ENCODE results near the gene SPTB.

The SPTB gene

DNA sequence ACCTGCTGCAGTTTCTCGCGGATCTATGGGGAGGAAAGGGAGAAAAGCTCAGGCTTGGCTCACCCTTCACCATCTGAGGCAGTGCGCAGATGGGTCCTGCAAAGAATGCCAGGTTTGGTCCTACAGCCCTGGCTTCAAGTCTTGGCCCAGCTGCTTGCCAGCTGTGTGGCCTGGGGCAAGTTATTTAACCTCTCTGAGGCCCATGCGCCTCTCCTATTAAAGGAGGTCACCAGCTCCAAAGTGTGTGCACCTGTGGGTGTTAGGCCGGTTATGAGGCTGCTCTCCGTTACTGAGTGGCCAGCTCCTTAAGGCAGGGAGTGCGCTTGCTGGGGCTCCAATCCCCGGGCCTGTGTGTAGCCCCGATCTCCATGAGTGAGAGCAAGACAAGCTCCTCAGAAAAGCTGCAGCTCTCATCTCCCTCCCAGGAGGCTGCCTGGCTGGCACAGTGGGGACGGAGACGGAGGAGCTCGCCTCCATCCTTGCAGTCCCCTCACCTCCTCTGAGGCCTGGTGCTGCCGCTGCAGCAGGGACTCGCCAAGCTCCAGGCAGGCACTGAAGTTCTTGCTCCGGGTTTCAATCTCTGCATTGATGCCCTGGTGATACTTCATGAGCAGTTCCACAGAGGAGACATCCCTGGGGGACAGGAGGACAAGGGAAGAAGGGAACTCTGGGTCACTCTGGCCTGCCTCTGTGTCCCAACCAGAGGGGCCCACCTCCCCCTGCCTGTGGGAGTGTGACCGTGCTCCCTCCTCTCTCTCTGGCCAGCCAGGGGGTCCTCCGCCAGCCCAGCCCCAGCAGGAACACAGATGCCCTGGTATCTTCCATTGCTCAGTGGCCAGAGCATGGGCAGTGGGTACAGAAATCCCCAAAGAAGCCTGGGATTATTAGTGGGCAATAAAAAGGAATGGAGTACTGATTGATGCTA is 110.3 kb downstream of the SPTB start:
- TF ChIP-seq, protein P1, sequence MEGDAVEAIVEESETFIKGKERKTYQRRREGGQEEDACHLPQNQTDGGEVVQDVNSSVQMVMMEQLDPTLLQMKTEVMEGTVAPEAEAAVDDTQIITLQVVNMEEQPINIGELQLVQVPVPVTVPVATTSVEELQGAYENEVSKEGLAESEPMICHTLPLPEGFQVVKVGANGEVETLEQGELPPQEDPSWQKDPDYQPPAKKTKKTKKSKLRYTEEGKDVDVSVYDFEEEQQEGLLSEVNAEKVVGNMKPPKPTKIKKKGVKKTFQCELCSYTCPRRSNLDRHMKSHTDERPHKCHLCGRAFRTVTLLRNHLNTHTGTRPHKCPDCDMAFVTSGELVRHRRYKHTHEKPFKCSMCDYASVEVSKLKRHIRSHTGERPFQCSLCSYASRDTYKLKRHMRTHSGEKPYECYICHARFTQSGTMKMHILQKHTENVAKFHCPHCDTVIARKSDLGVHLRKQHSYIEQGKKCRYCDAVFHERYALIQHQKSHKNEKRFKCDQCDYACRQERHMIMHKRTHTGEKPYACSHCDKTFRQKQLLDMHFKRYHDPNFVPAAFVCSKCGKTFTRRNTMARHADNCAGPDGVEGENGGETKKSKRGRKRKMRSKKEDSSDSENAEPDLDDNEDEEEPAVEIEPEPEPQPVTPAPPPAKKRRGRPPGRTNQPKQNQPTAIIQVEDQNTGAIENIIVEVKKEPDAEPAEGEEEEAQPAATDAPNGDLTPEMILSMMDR (conservative IDR thresholded peaks at IDR 0.05; ENCODE audit: low read depth): no peak
- POLR2A ChIA-PET (ENCODE audit: low non-redundant PET): no interaction called here

DNA sequence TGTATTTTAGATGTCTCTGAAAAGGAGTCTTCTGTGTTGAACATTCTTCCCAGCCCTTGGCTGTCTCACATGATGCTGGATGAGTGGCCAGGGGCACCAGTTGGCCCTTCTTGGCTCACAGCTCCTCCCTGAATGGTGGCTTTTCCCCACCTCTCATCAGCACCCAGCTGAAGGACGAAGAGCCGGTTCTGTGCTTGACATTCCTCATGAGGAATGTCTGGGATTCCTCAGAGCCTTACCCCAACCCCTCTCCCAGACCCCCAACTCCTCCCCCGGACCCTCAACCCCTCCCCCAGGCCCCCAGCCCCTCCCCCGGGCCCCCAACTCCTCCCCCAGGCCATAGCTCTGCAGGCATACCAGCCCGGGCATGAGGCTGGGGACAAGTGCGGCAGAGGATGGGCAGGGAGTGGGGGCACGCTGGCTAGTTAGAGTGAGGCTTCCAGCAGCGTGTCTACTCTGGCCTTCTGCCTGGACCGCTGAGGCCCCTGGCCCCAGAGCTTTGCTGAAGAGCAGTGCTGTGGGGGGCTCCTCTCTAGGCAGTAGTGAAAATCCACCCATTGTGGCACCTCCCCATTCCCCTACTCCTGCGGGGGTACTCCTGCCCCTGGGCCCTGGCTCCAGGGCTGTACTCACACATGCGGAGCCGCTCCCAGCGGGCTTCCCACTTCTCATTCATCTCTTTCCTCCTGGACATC is 111.2 kb downstream of the SPTB start:
- ChIA-PET POLR2A (ENCODE audit: low non-redundant PET) (no interaction called here), CTCF (no interaction called here)
- TF ChIP-seq, protein P1 (conservative IDR thresholded peaks at IDR 0.05; ENCODE audit: low read depth): no peak
- no peak overlapping the region for H3K27ac ChIP-seq
- no peak for DNase-seq (ENCODE audit: low spot score)

More for the DNA sequence above, 110.3 kb downstream of the SPTB start:
- CTCF ChIA-PET: interaction anchor here (0.7 to 0.8 kb wide), 2 partner anchors 98 to 122 kb away, joined by 3 to 5 read pairs; no protein-coding TSS in a partner anchor
- H3K27ac ChIP-seq: no peak overlapping the region
- DNase-seq (ENCODE audit: low spot score): no peak

DNA sequence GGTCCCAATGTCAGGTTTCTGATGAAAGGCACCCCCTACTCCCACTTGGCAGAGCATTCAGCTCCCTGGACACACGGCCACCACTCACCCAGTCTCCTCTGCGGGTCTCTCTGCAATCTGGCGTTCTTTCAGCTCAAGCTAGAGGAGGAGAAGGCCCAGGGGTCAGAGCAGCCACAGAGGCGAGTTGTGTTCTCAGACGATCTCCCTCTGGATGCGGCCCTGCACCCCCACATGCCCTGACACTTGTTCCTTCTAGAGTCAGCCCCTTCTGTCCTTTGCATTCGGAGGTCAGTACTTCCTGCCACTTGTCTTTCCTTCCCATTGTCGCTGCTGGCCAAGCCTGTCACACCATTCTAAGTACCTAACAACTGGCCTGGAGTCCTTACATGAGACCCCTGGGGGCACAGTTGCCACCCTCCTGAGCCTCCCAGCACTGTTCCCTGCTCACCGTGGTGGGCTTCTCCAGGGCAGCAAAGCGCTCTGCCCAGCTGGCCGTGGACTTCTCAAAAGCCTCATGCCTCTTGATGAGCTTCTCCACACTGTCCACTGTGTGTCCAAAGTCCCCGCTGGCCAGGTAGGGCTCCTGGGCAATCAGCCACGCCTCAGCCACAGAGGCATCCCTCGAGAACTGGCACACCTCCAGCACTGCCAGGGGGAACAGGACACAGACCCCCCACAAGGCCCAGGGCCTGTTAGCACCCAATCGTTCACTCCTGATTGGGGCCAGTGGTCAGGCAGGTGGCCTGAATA is 112.3 kb downstream of the SPTB start:
- TF ChIP-seq, protein P1 (conservative IDR thresholded peaks at IDR 0.05; ENCODE audit: low read depth): no peak
- POLR2A ChIA-PET (ENCODE audit: low non-redundant PET): no interaction called here
- CTCF ChIA-PET: interaction anchor here (0.7 to 0.8 kb wide), 2 partner anchors 8 to 101 kb away, joined by 3 to 6 read pairs; no protein-coding TSS in a partner anchor
- 0 out of 2 replicates have a peak overlapping the region, but pooled peaks have one; percentile 25 for H3K27ac ChIP-seq
- DNase-seq (ENCODE audit: low spot score): no peak

DNA sequence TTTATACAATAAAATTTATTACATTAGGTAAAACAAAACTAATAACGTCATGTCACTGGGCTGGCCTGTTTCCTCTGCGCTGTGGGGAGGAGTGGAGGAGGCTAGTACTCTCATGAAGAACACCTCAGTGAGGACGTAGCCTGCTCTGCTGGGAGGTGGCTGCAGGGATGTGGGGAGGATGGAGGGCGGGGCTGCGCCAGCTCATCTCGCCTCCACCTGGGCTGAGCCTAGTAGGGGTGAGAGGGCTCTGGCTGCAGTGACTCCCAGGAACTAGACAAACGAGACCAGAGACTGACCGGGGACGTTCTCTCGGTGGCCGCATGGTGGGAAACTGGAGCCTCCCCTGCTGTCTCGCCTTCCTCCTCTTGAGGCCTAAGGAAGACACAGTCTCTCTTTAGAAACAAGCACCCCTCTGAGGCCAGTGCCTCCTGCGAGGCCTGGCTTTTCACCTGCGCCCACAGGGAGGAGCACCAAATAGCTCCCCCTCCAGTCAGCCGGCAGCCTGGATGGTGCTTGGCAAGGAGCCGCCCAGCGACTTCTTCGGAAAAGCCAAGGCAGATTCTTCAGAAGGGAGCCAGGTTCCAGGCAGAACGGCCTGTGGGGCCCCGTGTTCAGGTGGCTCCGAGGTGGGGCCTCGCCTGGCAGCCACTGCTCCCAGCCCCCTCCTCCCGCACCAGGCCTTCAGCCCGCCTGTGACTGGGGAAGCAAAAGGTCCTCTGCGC is 113.1 kb downstream of the SPTB start:
- DNase-seq (ENCODE audit: low spot score): peak; percentile 69
- peak overlapping the region; percentile 25; the same call in 1 of the 2 replicates for H3K27ac ChIP-seq
- CTCF ChIA-PET: interaction anchor here (0.7 kb wide), 1 partner anchor 8 kb away, joined by 3 read pairs; no protein-coding TSS in a partner anchor
- POLR2A ChIA-PET (ENCODE audit: low non-redundant PET): no interaction called here
- TF ChIP-seq, protein P1 (conservative IDR thresholded peaks at IDR 0.05; ENCODE audit: low read depth): no peak

DNA sequence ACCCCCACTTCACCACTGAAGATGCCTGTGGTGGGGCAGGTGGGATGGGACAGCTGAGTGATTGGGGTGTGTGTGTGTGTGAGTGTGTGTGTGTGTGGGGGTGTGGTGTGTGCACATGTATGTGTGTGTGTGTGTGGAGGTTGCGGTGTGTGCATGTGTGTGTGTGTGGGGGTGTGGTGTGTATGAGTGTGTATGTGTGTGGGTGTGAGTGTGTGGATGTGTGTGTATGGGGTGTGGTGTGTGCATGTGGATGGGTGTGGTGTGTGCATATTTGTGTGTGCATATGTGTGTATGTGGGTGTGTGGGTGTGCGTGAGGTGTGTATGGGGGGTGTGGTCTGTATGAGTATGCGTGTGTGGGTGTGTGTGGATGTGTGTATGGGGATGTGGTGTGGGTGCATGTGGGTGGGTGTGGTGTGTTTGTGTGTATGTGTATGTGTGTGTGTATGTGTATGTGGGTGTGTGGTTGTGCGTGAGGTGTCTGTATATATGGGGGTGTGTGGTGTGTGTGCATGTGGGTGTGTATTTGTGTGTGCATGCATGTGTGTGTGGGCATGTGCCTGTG is 113.9 kb downstream of the SPTB start:
- POLR2A ChIA-PET (ENCODE audit: low non-redundant PET): no interaction called here

More for the DNA sequence above, 113.9 kb downstream of the SPTB start:
- CTCF ChIA-PET: interaction anchor here (0.6 to 1.7 kb wide), 5 partner anchors 13 to 616 kb away, joined by 3 to 8 read pairs (median 4); no protein-coding TSS in a partner anchor
- no peak for DNase-seq (ENCODE audit: low spot score)
- H3K27ac ChIP-seq: peak overlapping the region; percentile 36
- TF ChIP-seq, protein P1 (conservative IDR thresholded peaks at IDR 0.05; ENCODE audit: low read depth): no peak
